Transverse colon (tissue), 4 donors: ENCODE measurements around the gene ALB. TPM values are rescaled to one million over a fixed set of nuclear protein-coding genes. Genes with fewer than 3 reads are reported as not detected.

Source experiments
- DNase-seq: peaks from one replicate; pipeline ENCODE4 v3.0.0-alpha.2; 2019
- H3K27ac ChIP-seq, 4 donors: fragments of 200-600 bp; sonication (generic); 2 replicates each; pipeline ENCODE4 v1.5.1; 2016 to 2018; ENCODE audit warnings: inconsistent platforms in 4 of 4
- H3K27me3 ChIP-seq: fragments of 200-600 bp; sonication (generic); 2 replicates; pipeline ENCODE4 v1.5.1; 2017; ENCODE audit warnings: inconsistent platforms
- H3K36me3 ChIP-seq, 4 donors: fragments of 200-600 bp; sonication (generic); 2 replicates each; pipeline ENCODE4 v1.5.1; 2017 to 2019; ENCODE audit warnings: inconsistent platforms in 4 of 4
- H3K4me1 ChIP-seq, 4 donors: fragments of 200-600 bp; sonication (generic); 2 replicates each; pipeline ENCODE4 v1.5.1; 2017 to 2020; ENCODE audit warnings: inconsistent platforms in 4 of 4
- H3K4me3 ChIP-seq, 4 donors: fragments of 200-600 bp; sonication (generic); 1 replicate in 1 of 4; 2 replicates in 3 of 4; pipeline versions ENCODE4 v1.5.1 to v1.6.1; 2017 to 2019; ENCODE audit warnings: inconsistent platforms in 4 of 4
- H3K9me3 ChIP-seq, 2 donors: fragments of 200-600 bp; sonication (generic); 2 replicates each; pipeline ENCODE4 v1.5.1; 2017 to 2019; ENCODE audit warnings: inconsistent platforms in 2 of 2
- CTCF ChIP-seq, 5 experiments: fragments of 200-600 bp in 3 of 5; fragments of 450-650 bp in 2 of 5; sonication (generic) in 3 of 5; IDR thresholded peaks; 1 replicate in 2 of 5; 2 replicates in 3 of 5; pipeline ENCODE4 v1.5.1; 2016 to 2017; ENCODE audit warnings: antibody characterized with exemption in 5 of 5, inconsistent platforms in 3 of 5, mild to moderate bottlenecking in 2 of 5, moderate library complexity in 1 of 5
- EP300 ChIP-seq: sonication (generic); formaldehyde crosslinking; IDR thresholded peaks from one replicate; pipeline ENCODE4 v1.6.1; 2017; ENCODE audit warnings: antibody characterized with exemption, low read depth
- POLR2A ChIP-seq: fragments of 450-650 bp; IDR thresholded peaks from one replicate; pipeline ENCODE4 v1.6.1; 2016; ENCODE audit warnings: antibody characterized with exemption, mild to moderate bottlenecking, moderate library complexity
- POLR2AphosphoS5 ChIP-seq, 3 donors: sonication (generic); formaldehyde crosslinking; IDR thresholded peaks; one replicate each; pipeline ENCODE4 v1.6.1; 2016; ENCODE audit warnings: antibody characterized with exemption in 3 of 3
- WGBS, 2 donors: methylation state at CpG; one replicate each; pipeline ENCODE4 v1.1.5; 2018; ENCODE audit warnings: low coverage in 1 of 2; 5-methylcytosine and 5-hydroxymethylcytosine counted together
- in situ Hi-C, 4 donors: fragments of 200-750 bp; cut with MboI; loops; one replicate each; pipeline versions ENCODE4 v1.15.0 to v1.15.1; 2017; ENCODE audit warnings: low sequenced_read_pairs in 3 of 4, low pct_ligation_motif_present in 1 of 4, low pct_unique_long_range_greater_than_20kb in 1 of 4
- intact Hi-C: fragments of 100-400 bp; cut with DNase I; formaldehyde crosslinking; loops from one replicate; pipeline ENCODE4 v1.15.1; 2023; ENCODE audit warnings: low total_unique reads
- total RNA-seq, 4 donors: library from RNA; depleted of rRNA; stranded (reverse); fragments of >200 nt; gene quantifications; one replicate each; pipeline ENCODE4 v1.1.0, GENCODE V29; 2016

ALB gene
- total RNA-seq, 4 donors from 2014 or later = 0.64 TPM; not detected in 3

DNA sequence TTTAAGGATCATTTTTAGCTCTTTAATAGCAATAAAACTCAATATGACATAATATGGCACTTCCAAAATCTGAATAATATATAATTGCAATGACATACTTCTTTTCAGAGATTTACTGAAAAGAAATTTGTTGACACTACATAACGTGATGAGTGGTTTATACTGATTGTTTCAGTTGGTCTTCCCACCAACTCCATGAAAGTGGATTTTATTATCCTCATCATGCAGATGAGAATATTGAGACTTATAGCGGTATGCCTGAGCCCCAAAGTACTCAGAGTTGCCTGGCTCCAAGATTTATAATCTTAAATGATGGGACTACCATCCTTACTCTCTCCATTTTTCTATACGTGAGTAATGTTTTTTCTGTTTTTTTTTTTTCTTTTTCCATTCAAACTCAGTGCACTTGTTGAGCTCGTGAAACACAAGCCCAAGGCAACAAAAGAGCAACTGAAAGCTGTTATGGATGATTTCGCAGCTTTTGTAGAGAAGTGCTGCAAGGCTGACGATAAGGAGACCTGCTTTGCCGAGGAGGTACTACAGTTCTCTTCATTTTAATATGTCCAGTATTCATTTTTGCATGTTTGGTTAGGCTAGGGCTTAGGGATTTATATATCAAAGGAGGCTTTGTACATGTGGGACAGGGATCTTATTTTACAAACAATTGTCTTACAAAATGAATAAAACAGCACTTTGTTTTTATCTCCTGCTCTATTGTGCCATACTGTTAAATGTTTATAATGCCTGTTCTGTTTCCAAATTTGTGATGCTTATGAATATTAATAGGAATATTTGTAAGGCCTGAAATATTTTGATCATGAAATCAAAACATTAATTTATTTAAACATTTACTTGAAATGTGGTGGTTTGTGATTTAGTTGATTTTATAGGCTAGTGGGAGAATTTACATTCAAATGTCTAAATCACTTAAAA lies 15.3 kb downstream of the ALB start:
- Histone ChIP-seq H3K4me3 (no peak overlapping the region), H3K36me3 (no peaks in the 10 kb centered on the region), H3K9me3 (no peaks in the 10 kb centered on the region), H3K27me3 (no peaks in the 10 kb centered on the region), H3K27ac (no peak overlapping the region), H3K4me1 (no peaks in the 10 kb centered on the region)
- in situ Hi-C loops (no loop called here), intact Hi-C loops (no loop called here)
- no peak for DNase-seq
- WGBS, 2 donors = 64 to 67% methylated on average over 7 of the region's 7 CpGs
- TF ChIP-seq EP300 = no peak
- no peak for TF ChIP-seq POLR2A
- TF ChIP-seq CTCF (IDR thresholded peaks at IDR 0.05) = no peak
- TF ChIP-seq POLR2AphosphoS5 (IDR thresholded peaks at IDR 0.05) = no peak

DNA sequence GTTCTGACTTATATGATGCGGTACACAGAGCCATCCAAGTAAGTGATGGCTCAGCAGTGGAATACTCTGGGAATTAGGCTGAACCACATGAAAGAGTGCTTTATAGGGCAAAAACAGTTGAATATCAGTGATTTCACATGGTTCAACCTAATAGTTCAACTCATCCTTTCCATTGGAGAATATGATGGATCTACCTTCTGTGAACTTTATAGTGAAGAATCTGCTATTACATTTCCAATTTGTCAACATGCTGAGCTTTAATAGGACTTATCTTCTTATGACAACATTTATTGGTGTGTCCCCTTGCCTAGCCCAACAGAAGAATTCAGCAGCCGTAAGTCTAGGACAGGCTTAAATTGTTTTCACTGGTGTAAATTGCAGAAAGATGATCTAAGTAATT lies 16.5 kb downstream of the ALB start:
- Histone ChIP-seq H3K4me3 (no peak overlapping the region), H3K27me3 (no peaks in the 10 kb centered on the region), H3K36me3 (no peaks in the 10 kb centered on the region), H3K27ac (no peak overlapping the region), H3K4me1 (no peaks in the 10 kb centered on the region), H3K9me3 (no peaks in the 10 kb centered on the region)
- intact Hi-C loops (no loop called here), in situ Hi-C loops (no loop called here)
- DNase-seq = no peak
- WGBS, 2 donors = 93 to 94% methylated on average over 2 of the region's 2 CpGs
- no peak for TF ChIP-seq CTCF (IDR thresholded peaks at IDR 0.05)
- TF ChIP-seq POLR2A = no peak
- TF ChIP-seq EP300 = no peak
- TF ChIP-seq POLR2AphosphoS5 (IDR thresholded peaks at IDR 0.05) = no peak

DNA sequence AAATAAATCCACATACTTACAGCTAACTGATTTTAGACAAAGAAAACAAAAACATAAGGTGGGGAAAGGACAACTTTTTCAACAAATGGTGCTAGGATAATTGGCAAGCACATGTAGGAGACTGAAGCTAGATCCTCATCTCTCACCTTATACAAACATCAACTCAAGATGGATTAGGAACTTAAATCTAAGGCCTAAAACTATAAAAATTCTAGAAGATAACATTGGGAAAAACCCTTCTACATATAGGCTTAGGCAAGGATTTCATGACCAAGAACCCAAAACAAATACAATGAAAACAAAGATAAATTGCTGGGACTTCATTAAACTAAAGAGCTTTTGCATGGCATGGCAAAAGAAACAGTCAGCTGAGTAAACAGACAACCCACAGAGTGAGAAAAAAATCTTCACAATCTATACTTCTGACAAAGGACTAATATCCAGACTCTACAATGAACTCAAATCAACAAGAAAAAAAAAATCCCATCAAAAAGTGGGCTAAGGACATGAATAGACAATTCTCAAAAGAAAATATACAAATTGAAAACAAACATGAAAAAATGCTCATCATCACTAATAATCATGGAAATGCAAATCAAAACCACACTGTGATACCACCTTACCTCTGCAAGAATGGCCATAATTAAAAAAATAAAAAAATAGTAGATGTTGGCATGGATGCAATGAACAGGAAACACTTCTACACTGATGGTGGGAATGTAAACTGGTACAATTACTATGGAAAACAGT lies 17.8 kb downstream of the ALB start:
- no peak for DNase-seq
- Histone ChIP-seq H3K36me3 (no peaks in the 10 kb centered on the region), H3K4me1 (no peaks in the 10 kb centered on the region), H3K9me3 (no peaks in the 10 kb centered on the region), H3K27ac (no peak overlapping the region), H3K27me3 (no peaks in the 10 kb centered on the region), H3K4me3 (no peak overlapping the region)
- intact Hi-C loops (no loop called here), in situ Hi-C loops (no loop called here)
- TF ChIP-seq POLR2AphosphoS5 (IDR thresholded peaks at IDR 0.05) (no peak), POLR2A (no peak), EP300 (no peak), CTCF (IDR thresholded peaks at IDR 0.05) (no peak)

- in situ Hi-C loops = no loop called here
- Histone ChIP-seq H3K9me3 (no peaks in the 10 kb centered on the region), H3K4me1 (no peaks in the 10 kb centered on the region), H3K36me3 (no peaks in the 10 kb centered on the region), H3K27ac (no peak overlapping the region), H3K4me3 (no peak overlapping the region), H3K27me3 (no peaks in the 10 kb centered on the region)
- intact Hi-C loops = no loop called here
- no peak for DNase-seq
- TF ChIP-seq EP300 = no peak
- TF ChIP-seq CTCF (IDR thresholded peaks at IDR 0.05) = no peak
- TF ChIP-seq POLR2AphosphoS5 (IDR thresholded peaks at IDR 0.05) = no peak
- TF ChIP-seq POLR2A = no peak
- WGBS, 2 donors = 63 to 66% methylated on average over 4 of the region's 4 CpGs
These were observed 18.3 kb downstream of the ALB start for GRCh38 chr4:73422458-73422752.
